ENCODE results near the gene PRR30. TPM values are rescaled to one million over a fixed set of nuclear protein-coding genes. Genes with fewer than 3 reads are reported as not detected.

PRR30 gene
- total and polyA plus RNA-seq, 2 experiments from 2014 or later: not detected

- H3K4me1 Mint-ChIP-seq: peaks cover 10% of the 10 kb centered on the region; the same call in 2 of the 3 replicates
- H3K4me3 Mint-ChIP-seq: no peak overlapping the region
- Histone ChIP-seq H3K27me3 (ENCODE audit: insufficient read depth) (no peaks in the 10 kb centered on the region), H3F3A (replicated peaks; ENCODE audit: low read depth) (no peaks in the 10 kb centered on the region; the same call in 1 of the 2 replicates), H3K4me2 (no peak overlapping the region), H3K9me2 (ENCODE audit: insufficient read depth) (no peaks in the 10 kb centered on the region), H3K4me1 (ENCODE audit: insufficient read depth) (peaks cover 6% of the 10 kb centered on the region; the same call in 1 of the 2 replicates), H3K79me2 (replicated peaks; ENCODE audit: insufficient read depth) (peaks cover 11% of the 10 kb centered on the region), H3K4me3 (no peak overlapping the region), H3K27ac (ENCODE audit: low read depth) (no peak overlapping the region), H3K36me3 (ENCODE audit: insufficient read depth) (no peaks in the 10 kb centered on the region), H4K20me1 (replicated peaks; ENCODE audit: insufficient read depth) (peaks cover 10% of the 10 kb centered on the region; the same call in 1 of the 2 replicates), H2AFZ (peak overlapping the region; percentile 56; the same call in 1 of the 2 replicates)
- TF ChIP-seq, protein P1, sequence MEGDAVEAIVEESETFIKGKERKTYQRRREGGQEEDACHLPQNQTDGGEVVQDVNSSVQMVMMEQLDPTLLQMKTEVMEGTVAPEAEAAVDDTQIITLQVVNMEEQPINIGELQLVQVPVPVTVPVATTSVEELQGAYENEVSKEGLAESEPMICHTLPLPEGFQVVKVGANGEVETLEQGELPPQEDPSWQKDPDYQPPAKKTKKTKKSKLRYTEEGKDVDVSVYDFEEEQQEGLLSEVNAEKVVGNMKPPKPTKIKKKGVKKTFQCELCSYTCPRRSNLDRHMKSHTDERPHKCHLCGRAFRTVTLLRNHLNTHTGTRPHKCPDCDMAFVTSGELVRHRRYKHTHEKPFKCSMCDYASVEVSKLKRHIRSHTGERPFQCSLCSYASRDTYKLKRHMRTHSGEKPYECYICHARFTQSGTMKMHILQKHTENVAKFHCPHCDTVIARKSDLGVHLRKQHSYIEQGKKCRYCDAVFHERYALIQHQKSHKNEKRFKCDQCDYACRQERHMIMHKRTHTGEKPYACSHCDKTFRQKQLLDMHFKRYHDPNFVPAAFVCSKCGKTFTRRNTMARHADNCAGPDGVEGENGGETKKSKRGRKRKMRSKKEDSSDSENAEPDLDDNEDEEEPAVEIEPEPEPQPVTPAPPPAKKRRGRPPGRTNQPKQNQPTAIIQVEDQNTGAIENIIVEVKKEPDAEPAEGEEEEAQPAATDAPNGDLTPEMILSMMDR (conservative IDR thresholded peaks at IDR 0.05; ENCODE audit: low read depth in 2 of 2): no peak
- H3K36me3 Mint-ChIP-seq (ENCODE audit: low read depth): peaks cover 11% of the 10 kb centered on the region; the same call in 2 of the 3 replicates
- no peak overlapping the region for H3K27ac Mint-ChIP-seq
- DNase-seq (ENCODE audit: low spot score) (no peak), ATAC-seq (no peak)
- H3K27me3 Mint-ChIP-seq (ENCODE audit: insufficient read depth, low read depth, poor library complexity): peaks cover 8% of the 10 kb centered on the region
- no peaks in the 10 kb centered on the region for H3K9me3 Mint-ChIP-seq
Measured at GRCh38 chr2:27137322-27137935, 1.8 kb downstream of the PRR30 start.

DNA sequence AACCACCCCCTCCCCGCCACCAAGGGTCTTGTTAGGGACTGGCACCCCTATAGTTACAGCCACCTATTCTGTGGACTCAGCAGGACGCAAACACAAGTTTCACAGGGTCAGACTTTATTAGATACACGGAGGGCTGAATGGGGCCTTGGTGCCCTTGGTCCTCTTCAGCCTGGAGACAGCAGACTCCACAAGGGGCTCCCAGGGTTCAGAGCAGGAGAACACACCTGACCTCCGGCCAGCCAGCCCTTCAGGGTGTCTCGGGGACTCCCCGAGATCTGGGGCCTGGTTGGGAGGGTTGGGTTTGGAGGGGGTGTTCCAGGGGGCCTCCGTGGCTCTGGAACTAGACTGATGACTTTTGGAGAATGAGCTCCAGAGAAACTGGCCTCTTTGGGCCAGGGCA is 2.5 kb downstream of the PRR30 start:
- no peaks in the 10 kb centered on the region for H3K9me3 Mint-ChIP-seq
- TF ChIP-seq NANOG (IDR thresholded peaks at IDR 0.05; ENCODE audit: borderline replicate concordance): no peak
- no peak for TF ChIP-seq CREB1 (CRISPR knock-in tag; IDR thresholded peaks at IDR 0.05; ENCODE audit: low read depth)
- TF ChIP-seq, protein P1 (conservative IDR thresholded peaks at IDR 0.05; ENCODE audit: low read depth in 2 of 2): no peak
- TF ChIP-seq EZH2 (IDR thresholded peaks at IDR 0.05; ENCODE audit: low read depth, unreplicated experiment): no peak
- no peak for TF ChIP-seq ZNF114 (CRISPR knock-in tag; IDR thresholded peaks at IDR 0.05)
- TF ChIP-seq, protein P2, sequence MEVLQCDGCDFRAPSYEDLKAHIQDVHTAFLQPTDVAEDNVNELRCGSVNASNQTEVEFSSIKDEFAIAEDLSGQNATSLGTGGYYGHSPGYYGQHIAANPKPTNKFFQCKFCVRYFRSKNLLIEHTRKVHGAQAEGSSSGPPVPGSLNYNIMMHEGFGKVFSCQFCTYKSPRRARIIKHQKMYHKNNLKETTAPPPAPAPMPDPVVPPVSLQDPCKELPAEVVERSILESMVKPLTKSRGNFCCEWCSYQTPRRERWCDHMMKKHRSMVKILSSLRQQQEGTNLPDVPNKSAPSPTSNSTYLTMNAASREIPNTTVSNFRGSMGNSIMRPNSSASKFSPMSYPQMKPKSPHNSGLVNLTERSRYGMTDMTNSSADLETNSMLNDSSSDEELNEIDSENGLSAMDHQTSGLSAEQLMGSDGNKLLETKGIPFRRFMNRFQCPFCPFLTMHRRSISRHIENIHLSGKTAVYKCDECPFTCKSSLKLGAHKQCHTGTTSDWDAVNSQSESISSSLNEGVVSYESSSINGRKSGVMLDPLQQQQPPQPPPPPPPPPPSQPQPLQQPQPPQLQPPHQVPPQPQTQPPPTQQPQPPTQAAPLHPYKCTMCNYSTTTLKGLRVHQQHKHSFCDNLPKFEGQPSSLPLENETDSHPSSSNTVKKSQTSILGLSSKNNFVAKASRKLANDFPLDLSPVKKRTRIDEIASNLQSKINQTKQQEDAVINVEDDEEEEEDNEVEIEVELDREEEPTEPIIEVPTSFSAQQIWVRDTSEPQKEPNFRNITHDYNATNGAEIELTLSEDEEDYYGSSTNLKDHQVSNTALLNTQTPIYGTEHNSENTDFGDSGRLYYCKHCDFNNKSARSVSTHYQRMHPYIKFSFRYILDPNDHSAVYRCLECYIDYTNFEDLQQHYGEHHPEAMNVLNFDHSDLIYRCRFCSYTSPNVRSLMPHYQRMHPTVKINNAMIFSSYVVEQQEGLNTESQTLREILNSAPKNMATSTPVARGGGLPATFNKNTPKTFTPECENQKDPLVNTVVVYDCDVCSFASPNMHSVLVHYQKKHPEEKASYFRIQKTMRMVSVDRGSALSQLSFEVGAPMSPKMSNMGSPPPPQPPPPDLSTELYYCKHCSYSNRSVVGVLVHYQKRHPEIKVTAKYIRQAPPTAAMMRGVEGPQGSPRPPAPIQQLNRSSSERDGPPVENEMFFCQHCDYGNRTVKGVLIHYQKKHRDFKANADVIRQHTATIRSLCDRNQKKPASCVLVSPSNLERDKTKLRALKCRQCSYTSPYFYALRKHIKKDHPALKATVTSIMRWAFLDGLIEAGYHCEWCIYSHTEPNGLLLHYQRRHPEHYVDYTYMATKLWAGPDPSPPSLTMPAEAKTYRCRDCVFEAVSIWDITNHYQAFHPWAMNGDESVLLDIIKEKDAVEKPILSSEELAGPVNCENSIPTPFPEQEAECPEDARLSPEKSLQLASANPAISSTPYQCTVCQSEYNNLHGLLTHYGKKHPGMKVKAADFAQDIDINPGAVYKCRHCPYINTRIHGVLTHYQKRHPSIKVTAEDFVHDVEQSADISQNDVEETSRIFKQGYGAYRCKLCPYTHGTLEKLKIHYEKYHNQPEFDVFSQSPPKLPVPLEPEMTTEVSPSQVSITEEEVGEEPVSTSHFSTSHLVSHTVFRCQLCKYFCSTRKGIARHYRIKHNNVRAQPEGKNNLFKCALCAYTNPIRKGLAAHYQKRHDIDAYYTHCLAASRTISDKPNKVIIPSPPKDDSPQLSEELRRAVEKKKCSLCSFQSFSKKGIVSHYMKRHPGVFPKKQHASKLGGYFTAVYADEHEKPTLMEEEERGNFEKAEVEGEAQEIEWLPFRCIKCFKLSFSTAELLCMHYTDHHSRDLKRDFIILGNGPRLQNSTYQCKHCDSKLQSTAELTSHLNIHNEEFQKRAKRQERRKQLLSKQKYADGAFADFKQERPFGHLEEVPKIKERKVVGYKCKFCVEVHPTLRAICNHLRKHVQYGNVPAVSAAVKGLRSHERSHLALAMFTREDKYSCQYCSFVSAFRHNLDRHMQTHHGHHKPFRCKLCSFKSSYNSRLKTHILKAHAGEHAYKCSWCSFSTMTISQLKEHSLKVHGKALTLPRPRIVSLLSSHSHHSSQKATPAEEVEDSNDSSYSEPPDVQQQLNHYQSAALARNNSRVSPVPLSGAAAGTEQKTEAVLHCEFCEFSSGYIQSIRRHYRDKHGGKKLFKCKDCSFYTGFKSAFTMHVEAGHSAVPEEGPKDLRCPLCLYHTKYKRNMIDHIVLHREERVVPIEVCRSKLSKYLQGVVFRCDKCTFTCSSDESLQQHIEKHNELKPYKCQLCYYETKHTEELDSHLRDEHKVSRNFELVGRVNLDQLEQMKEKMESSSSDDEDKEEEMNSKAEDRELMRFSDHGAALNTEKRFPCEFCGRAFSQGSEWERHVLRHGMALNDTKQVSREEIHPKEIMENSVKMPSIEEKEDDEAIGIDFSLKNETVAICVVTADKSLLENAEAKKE (CRISPR knock-in tag; IDR thresholded peaks at IDR 0.05): no peak
- no peak for TF ChIP-seq STAT1 (IDR thresholded peaks at IDR 0.05; ENCODE audit: unreplicated experiment)
- TF ChIP-seq, protein P3, sequence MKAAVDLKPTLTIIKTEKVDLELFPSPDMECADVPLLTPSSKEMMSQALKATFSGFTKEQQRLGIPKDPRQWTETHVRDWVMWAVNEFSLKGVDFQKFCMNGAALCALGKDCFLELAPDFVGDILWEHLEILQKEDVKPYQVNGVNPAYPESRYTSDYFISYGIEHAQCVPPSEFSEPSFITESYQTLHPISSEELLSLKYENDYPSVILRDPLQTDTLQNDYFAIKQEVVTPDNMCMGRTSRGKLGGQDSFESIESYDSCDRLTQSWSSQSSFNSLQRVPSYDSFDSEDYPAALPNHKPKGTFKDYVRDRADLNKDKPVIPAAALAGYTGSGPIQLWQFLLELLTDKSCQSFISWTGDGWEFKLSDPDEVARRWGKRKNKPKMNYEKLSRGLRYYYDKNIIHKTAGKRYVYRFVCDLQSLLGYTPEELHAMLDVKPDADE (IDR thresholded peaks at IDR 0.05): no peak
- no peak for TF ChIP-seq JUNB (IDR thresholded peaks at IDR 0.05; ENCODE audit: unreplicated experiment)

More for the DNA sequence above, 2.5 kb downstream of the PRR30 start:
- peaks cover 8% of the 10 kb centered on the region for H3K27me3 Mint-ChIP-seq (ENCODE audit: insufficient read depth, low read depth, poor library complexity)
- H3K27ac ChIP-seq (ENCODE audit: low read depth): no peak overlapping the region
- no peak overlapping the region for H3K27ac Mint-ChIP-seq
- no peaks in the 10 kb centered on the region for H3K36me3 ChIP-seq (ENCODE audit: insufficient read depth)
- peaks cover 10% of the 10 kb centered on the region; the same call in 1 of the 2 replicates for H4K20me1 ChIP-seq (replicated peaks; ENCODE audit: insufficient read depth)
- H3K79me2 ChIP-seq (replicated peaks; ENCODE audit: insufficient read depth): peaks cover 11% of the 10 kb centered on the region
- no peak for ATAC-seq
- no peaks in the 10 kb centered on the region for H3K27me3 ChIP-seq (ENCODE audit: insufficient read depth)
- peaks cover 13% of the 10 kb centered on the region; the same call in 2 of the 3 replicates for H3K36me3 Mint-ChIP-seq (ENCODE audit: low read depth)
- no peak overlapping the region for H2AFZ ChIP-seq
- no peaks in the 10 kb centered on the region; the same call in 1 of the 2 replicates for H3F3A ChIP-seq (replicated peaks; ENCODE audit: low read depth)
- H3K9me2 ChIP-seq (ENCODE audit: insufficient read depth): no peaks in the 10 kb centered on the region
- H3K4me1 Mint-ChIP-seq: peaks cover 10% of the 10 kb centered on the region; the same call in 2 of the 3 replicates
- peaks cover 6% of the 10 kb centered on the region; the same call in 1 of the 2 replicates for H3K4me1 ChIP-seq (ENCODE audit: insufficient read depth)
- H3K4me3 Mint-ChIP-seq: no peak overlapping the region
- no peak overlapping the region for H3K4me2 ChIP-seq
- no peak overlapping the region for H3K4me3 ChIP-seq
- DNase-seq (ENCODE audit: low spot score): no peak
